ENCODE measurements around the gene CD96.
A peak's percentile ranks its signal among the peaks of the same experiment; 100 is the strongest.

CD96 gene

GRCh38 chr3:111594205-111594604 is 52.2 kb downstream of the CD96 start:
- no peak for DNase-seq (ENCODE audit: low read depth)

DNA sequence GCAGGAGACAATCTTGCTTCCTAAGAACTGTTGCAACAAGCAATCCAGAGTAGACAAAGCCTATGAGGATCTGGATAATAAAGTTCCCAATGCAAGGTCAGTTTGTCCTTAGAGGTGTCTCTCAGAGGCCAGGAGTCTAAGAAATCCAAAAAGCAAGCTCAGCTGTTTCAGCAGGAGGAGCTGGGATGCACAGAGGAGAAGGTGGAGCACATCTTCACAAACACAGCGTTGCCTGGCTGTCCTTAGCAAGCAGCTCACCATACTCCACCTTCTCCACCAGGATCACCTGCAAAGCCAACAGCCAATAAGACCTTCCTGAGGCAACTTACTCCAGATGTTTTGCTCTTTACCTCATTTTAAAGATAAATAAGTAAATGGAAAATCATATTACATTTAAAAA is 52.8 kb downstream of the CD96 start:
- no peak for DNase-seq (ENCODE audit: low read depth)

DNA sequence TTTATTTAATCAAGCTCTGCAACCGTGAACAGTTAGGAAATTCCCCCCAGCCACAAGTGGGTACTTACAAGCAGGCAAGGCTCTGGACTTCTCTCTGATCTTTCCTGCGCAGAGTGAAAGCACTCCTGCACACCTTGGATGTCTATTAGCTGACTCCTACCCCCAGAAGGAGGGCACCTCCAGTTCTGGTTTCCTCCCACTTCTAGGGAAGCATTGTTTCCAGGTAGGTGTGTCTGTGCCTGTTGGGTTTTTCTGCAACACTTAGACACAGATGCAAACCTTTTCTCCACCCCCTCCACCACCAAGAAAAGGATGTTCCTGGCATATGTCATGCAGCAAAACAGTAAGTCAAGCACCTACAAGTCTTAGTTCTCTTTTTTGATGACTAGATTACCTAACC is 53.2 kb downstream of the CD96 start, which contains the start of gene ZBED2:
TSS of gene ZBED2 (minus strand) at position 115 of the 400 bp plus-strand sequence. CDS start 1,145 bp downstream, outside the sequence.
- no peak for DNase-seq (ENCODE audit: low read depth)

DNA sequence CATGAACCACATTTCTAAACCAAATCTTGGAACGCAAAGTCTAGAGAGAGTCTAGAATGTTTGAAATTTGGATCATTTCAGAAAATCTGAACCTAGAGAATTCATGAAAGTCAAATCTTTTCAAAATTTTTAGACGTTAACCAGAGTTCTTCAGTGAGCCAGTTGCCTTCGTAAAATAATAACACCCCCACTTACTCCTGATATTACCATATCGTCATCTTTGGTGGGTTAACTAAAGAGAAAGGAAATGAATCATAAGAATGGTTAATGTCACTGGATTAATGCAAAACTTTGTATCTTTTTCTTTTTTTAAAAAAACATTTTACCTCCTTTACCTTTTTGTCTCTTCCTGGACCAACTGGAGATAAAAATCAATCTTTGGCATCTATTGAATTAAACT is 54.3 kb downstream of the CD96 start:
- no peak for DNase-seq (ENCODE audit: low read depth)

- DNase-seq (ENCODE audit: low read depth), result no peak
Observed at GRCh38 chr3:111598139-111598538, 56.1 kb downstream of the CD96 start.

DNA sequence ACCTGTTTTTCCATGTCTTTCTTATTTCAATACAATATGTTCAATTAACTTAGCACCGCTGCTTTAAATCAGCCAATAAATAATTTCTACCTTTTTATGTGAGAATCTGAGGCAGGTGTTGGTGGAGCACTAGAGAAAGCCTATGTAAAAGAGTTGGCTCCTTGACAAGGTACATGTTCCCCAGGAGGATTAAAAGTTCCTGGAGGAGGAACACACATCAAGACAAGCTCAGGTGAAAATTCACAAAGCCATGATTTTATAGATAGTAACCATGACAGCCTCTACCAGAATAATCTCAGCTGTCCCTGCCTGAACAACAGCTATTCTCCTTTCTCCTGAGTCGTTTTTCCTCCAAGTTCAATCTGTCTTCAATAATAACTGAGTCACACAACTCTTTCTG is 56.6 kb downstream of the CD96 start:
- DNase-seq (ENCODE audit: low read depth), result no peak

DNA sequence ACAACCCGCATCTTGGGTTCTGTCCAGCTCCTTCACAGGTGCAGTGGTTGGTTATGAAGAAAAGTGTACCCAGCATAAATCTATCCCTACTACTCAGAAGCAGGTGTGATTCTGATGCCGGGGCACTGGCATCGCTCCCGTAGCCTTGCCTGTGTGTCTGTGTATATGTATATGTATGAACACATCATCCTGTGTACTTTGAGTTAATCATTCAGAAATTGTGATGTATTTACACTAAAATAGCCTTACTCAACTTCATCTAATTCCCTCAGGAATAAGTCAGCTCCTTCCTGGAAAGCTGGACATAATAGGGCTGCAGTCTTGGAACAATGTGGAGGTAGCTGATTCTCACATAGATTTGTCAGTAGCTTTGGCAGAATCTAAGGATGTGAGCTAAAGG is 59.8 kb downstream of the CD96 start:
- no peak for DNase-seq (ENCODE audit: low read depth)

GRCh38 chr3:111603679-111604078 is 61.7 kb downstream of the CD96 start:
- DNase-seq (ENCODE audit: low read depth), result no peak

- DNase-seq (ENCODE audit: low read depth), result no peak
Observed at GRCh38 chr3:111604119-111604518, 62.1 kb downstream of the CD96 start.

- DNase-seq (ENCODE audit: low read depth), result no peak
Observed at GRCh38 chr3:111605018-111605417, 63.0 kb downstream of the CD96 start.

DNA sequence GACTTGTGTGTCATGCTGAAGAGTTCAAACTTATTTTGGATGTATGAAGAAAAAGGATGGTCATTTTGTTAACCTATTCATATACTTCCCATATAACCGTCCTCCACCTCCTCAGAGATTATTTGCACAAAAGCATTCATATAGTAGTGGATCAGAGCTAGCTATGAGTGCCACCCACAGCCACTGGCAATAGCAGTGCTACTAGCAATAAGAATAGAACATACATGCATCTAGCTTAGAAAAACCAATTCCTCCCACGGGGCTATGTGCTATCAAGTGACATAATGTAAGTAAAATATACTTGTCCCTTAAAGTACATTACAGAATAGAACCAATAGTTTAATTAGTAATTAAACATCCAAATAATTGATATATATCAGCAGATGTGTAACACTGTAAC is 63.5 kb downstream of the CD96 start:
- DNase-seq (ENCODE audit: low read depth), result no peak

DNA sequence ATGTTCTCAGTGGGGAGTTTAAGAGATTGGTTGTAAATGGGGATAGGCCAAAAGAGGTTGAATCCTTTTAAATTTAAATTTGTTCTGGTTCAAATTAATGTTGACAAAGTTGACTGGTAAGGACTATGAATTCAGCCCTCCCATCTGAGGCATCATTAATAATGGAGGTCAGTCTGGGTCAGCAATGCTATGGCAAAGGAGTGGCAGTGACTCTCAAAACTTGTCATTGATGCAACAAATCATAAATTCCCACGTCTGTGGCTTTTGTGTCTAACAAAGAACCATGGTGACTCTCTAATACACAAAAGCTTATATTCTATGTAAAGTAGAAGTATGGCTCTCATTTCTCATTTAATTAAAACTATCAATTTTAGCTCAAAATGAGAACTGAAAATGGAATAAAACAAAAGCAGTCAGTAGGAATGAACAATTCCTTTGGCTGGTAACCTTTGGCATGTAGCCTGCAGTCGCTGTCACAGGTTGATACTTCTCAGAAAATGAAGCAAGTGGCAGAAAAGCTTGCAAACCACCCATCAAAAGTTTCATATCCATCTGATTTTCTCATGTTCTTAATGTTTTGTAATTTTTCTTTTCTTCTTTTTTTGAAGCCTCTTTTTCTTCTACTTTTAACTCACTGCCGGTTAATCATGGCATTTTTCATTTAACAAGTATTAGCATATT is 65.4 kb downstream of the CD96 start:
- no peak for DNase-seq (ENCODE audit: low read depth)

DNA sequence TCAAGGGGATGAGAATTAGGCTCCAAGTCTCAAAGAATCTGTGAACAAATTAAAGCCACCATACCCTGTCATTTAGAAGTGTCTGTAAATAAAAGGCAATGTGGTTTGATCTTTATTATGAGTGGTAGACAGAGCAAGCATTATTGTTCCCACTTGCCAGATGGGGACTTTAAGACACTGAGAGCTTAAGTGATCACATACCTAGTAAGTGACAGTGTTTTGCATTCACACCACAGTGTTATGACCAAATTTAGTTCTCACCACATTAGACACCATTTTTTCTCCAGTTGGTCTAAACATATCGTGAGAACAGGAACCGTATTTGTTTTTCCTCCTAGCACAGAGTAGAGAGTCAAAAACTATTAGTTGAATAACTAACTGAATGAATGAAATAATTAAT is 66.4 kb downstream of the CD96 start:
- DNase-seq (ENCODE audit: low read depth), result no peak

DNA sequence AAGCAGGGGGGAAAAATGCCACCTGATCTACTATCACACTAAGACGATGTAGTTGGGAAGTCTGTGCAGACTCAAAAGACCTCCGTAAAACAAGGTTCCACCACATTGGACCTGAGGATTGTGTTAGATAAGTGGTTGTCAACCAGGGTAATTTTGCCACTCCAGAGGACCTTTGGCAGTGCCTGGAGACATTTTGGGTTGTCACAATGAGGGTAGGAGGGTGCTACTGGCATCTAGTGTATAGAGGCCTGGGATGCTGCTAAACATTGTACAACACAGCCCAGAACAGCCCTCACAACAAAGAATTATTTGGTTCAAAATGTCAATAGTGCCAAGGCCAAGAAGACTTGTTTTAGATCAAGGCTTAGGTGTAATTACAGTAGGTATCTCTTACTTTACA is 67.7 kb downstream of the CD96 start:
- DNase-seq (ENCODE audit: low read depth), result no peak

- no peak for DNase-seq (ENCODE audit: low read depth)
Observed at GRCh38 chr3:111610189-111610588, 68.2 kb downstream of the CD96 start.

GRCh38 chr3:111610612-111611054 is 68.6 kb downstream of the CD96 start:
- DNase-seq (ENCODE audit: low read depth), result no peak

GRCh38 chr3:111613294-111613693 is 71.3 kb downstream of the CD96 start:
- DNase-seq (ENCODE audit: low read depth), result no peak

DNA sequence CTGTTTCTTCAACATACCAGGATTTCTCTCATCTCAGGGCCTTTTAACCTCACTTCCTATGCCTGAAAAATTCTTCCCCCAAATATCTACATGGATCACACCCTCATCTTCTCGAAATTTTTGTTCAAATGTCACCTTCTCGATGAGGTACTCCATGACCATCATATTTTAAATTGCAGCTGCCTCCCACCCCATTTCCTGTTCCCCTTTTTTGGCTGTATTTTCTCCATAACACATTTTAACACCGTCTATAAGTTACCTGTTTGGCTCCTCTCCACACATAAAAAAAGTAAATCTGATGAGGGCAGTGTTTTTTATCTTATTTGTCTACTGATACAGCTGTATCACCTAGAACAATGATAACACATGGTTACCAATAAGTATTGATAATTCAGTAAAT is 73.9 kb downstream of the CD96 start:
- DNase-seq (ENCODE audit: low read depth), result no peak

DNA sequence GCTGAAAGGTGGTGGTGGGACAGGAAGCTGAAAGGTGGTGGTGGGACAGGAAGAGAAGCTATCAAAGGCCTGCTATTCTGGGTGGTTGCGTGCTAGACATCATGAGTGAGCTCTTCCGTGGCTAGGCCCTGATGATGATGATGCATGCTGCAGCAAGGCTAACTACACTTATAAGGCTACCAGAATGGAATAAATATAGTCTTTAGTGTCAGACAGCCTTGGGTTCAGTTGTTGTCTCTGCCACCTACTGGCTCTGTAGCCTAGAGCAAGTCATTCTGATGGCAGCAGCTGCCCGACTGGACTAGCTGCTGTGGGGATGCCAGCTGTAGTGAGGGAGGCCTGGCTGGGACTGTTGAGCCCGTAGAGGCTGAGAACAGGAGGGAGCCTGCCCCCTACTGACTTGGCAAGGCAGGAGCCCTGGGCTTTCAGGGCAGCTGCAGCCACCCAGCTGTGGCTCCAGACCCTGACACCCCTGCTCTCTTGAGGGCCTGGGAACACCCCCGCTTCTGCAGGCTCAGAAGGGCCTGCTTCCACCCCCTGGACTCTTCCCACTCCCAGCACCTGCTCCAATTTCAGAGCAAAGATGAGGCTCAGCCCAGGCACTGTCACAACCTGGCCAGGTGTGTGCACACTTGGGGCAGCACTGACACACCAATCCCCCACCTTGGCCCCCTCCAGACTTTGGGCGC is 74.6 kb downstream of the CD96 start:
- DNase-seq (ENCODE audit: low read depth), result peak; percentile 50

DNA sequence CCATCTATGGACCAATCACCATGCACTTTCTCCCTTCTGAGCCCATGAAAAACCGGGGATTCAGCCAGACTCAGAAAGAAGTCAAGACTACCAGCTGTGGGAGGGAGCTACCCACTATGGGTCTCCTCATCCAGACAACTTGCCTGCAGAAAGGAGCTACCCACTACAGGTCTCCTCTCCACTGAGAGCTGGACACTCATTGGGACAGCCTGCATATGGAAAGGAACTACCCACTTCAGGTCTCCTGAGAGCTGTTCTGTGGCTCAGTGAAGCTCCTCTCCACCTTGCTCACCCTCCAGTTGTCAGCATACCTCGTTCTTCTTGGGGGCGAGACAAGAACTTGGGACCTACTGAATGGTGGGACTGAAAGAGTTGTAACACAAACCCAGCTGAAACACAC is 75.4 kb downstream of the CD96 start:
- no peak for DNase-seq (ENCODE audit: low read depth)

- no peak for DNase-seq (ENCODE audit: low read depth)
Observed at GRCh38 chr3:111617912-111618601, 76.1 kb downstream of the CD96 start.

GRCh38 chr3:111618945-111619344 is 76.9 kb downstream of the CD96 start:
- no peak for DNase-seq (ENCODE audit: low read depth)

- no peak for DNase-seq (ENCODE audit: low read depth)
Observed at GRCh38 chr3:111619833-111620232, 77.8 kb downstream of the CD96 start.
